Adipocyte (in vitro differentiated cells): ENCODE measurements around the gene RAB5A.
A peak's percentile ranks its signal among the peaks of the same experiment; 100 is the strongest.
"Not testable (repeated sequence)": the region's sequence is repeated elsewhere in the genome, so short reads cannot be mapped to it uniquely, and the experiment has no call there.

Source experiments
- DNase-seq: peaks from one replicate; pipeline ENCODE4 v3.0.0-alpha.2; 2015; ENCODE audit warnings: low read depth
- H3K27me3 ChIP-seq: replicated peaks from 2 replicates; pipeline ENCODE4 v1.7.0; 2013; ENCODE audit warnings: mild to moderate bottlenecking, low read length, moderate library complexity; ENCODE audit not compliant: control insufficient read depth, insufficient read depth
- H3K36me3 ChIP-seq: 2 replicates; pipeline ENCODE4 v1.7.0; 2013; ENCODE audit warnings: low read length, mild to moderate bottlenecking, moderate library complexity; ENCODE audit not compliant: control insufficient read depth, insufficient read depth, severe bottlenecking
- H3K4me1 ChIP-seq: 2 replicates; pipeline ENCODE4 v1.7.0; 2013; ENCODE audit warnings: mild to moderate bottlenecking, low read length, moderate library complexity; ENCODE audit not compliant: control insufficient read depth, insufficient read depth
- H3K4me3 ChIP-seq: 2 replicates; pipeline ENCODE4 v1.7.0; 2013; ENCODE audit warnings: mild to moderate bottlenecking, low read length, moderate library complexity
- H3K9ac ChIP-seq: 2 replicates; pipeline ENCODE4 v1.7.0; 2013; ENCODE audit warnings: mild to moderate bottlenecking, low read length, moderate library complexity
- H3K9me3 ChIP-seq: 2 replicates; pipeline ENCODE4 v1.7.0; 2013; ENCODE audit warnings: mild to moderate bottlenecking, low read length, moderate library complexity; ENCODE audit not compliant: control insufficient read depth

RAB5A gene, protein sequence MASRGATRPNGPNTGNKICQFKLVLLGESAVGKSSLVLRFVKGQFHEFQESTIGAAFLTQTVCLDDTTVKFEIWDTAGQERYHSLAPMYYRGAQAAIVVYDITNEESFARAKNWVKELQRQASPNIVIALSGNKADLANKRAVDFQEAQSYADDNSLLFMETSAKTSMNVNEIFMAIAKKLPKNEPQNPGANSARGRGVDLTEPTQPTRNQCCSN

DNA sequence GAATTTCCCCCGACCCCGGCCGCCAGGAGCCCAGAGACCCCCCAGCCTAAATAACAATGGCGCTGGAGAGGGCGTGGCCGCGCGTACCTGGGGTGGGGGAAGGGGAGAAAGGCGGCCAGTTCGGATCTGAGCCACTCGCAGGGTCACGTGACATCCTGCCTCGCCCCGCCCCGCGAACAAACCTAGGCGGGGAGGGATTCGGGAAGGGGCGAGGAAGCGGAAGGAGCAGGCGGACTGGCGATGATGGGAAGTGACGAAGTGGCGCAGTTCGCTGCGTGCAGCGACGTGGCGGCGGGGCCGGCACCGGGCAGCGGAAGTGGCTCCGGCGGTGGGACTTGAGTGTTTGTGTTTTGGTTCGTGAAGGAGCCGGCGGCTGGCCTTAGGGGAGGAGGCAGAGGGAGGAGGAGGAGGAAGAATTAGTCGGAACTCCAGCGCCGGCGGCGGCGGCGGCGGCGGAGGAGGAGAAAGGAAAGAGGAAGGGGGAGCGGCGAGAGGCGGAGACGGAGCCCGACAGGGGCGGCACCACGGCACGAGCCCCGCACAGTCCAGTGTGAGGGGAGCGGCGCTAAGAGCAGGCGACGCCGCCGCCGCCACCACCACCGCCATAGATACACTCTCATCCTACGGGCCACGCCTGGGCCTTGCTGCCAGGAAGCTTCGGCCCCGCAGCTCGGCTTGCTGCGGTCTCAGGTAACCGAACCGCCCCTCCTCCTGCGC lies at the start of gene RAB5A:
Gene RAB5A, plus strand, starts transcription at position 266 of the 717 bp plus-strand sequence. CDS start 3,802 bp downstream, outside the sequence.
- peak; percentile 99 for DNase-seq
- H3K4me1 ChIP-seq, result peaks cover 19% of the 10 kb centered on the region
- peak within 1 kb of the TSS; percentile 99 for H3K4me3 ChIP-seq
- no peaks in the 10 kb centered on the region for H3K9me3 ChIP-seq
- peak within 1 kb of the TSS; percentile 96 for H3K9ac ChIP-seq
- peaks cover 14% of the 10 kb centered on the region for H3K36me3 ChIP-seq
- H3K27me3 ChIP-seq, result no peaks in the 10 kb centered on the region

DNA sequence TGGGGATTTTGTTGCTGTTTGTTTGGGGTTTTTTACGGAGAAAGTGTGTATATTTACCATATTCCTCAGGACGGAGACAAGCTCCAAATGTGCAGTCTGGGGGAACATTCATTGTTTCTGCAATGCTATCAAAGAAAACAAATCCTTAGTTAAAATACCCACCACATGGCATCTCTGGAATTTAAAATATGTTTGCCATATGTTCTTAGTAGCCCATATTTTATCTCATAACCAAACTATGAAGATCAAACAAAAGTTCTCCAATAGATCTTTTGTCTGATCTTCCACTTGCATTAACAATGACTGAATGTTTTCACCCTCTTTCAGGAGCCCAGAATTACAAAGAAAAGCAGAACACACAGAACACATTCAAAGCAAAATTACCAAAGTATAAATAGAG lies 48.2 kb upstream of the RAB5A start:
- DNase-seq, result peak; percentile 43
- Histone ChIP-seq H3K36me3 (no peaks in the 10 kb centered on the region), H3K4me3 (no peak overlapping the region), H3K9ac (no peak overlapping the region), H3K9me3 (no peaks in the 10 kb centered on the region), H3K27me3 (no peaks in the 10 kb centered on the region), H3K4me1 (peaks cover 3% of the 10 kb centered on the region)

DNA sequence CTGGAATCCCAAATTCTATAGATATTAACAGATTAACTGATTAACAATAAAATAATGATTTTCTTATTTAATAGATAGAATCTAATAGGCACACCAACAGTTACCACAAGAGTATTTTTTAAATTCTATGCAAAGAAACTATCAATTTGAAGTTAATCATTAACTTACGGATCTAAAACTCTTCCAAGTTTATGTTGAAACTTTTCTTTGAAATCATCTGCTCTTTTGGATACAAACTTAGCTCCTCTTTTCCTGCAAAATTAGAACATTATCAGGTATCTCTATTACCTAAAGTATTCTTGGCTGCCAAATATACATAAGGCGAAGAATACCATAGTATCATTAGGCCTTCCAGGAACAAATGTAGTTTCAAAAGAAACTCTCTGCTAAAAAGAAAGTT lies 47.6 kb upstream of the RAB5A start:
- Histone ChIP-seq H3K9ac (no peak overlapping the region), H3K36me3 (no peaks in the 10 kb centered on the region), H3K4me1 (peaks cover 3% of the 10 kb centered on the region), H3K4me3 (no peak overlapping the region), H3K27me3 (no peaks in the 10 kb centered on the region), H3K9me3 (no peaks in the 10 kb centered on the region)
- no peak for DNase-seq

DNA sequence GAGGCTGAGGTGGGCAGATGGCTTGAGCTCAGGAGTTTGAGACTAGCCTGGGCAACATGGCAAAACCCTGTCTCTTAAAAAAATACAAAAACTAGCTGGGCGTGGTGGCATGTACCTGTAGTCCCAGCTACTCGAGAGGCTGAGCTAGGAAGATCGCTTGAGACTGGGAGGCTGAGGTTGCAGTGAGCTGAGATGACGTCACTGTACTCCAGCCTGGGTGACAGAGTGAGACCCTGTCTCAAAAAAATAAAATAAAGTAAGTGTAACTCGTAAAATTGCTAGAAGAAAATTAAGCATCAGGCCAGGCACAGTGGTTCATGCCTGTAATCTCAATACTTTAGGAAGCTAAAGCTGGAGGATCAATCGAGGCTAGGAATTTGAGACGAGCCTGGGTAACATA lies 47.1 kb upstream of the RAB5A start:
- not testable (repeated sequence) for H3K4me3 ChIP-seq, H3K9ac ChIP-seq, H3K36me3 ChIP-seq, DNase-seq, H3K27me3 ChIP-seq, H3K9me3 ChIP-seq, H3K4me1 ChIP-seq

DNA sequence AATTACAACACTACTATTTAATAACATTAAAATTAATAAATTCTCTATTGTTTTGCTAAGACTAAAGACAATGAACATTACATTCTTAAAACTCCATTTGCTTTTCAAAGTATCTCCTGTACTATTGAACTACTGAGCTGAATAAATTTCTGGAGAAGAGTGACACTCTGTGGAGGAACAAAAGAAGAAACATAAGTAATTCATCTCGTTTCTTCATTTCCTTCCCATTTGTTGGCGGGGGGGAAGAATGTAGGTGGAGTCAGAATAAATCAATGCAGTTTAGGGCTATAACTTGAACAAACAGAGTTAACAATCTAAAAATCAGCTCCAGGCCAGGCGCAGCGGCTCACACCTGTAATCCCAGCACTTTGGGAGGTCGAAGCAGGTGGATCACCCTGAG lies 45.6 kb upstream of the RAB5A start:
- Histone ChIP-seq H3K9ac (no peak overlapping the region), H3K36me3 (no peaks in the 10 kb centered on the region), H3K27me3 (no peaks in the 10 kb centered on the region), H3K4me1 (peaks cover 3% of the 10 kb centered on the region), H3K9me3 (no peaks in the 10 kb centered on the region), H3K4me3 (no peak overlapping the region)
- peak; percentile 27 for DNase-seq

DNA sequence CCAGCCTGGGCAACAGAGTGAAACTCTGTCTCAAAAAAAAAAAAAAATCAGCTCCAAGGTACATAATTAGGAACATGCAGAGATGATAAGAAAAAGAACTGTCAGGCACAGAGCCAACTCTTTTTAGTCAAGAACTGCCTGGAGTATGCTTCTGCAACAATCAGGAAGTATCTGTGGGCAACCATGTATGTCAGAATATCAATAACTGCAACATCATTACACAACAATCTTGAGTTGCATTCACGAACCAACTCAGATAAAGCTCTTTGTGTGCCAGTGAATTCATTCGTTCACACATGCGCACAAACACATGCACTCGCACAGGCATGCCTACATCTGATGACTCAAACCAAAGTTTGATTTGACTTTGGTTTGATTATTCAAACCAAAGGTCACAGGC lies 45.0 kb upstream of the RAB5A start:
- peaks cover 3% of the 10 kb centered on the region for H3K9me3 ChIP-seq

DNA sequence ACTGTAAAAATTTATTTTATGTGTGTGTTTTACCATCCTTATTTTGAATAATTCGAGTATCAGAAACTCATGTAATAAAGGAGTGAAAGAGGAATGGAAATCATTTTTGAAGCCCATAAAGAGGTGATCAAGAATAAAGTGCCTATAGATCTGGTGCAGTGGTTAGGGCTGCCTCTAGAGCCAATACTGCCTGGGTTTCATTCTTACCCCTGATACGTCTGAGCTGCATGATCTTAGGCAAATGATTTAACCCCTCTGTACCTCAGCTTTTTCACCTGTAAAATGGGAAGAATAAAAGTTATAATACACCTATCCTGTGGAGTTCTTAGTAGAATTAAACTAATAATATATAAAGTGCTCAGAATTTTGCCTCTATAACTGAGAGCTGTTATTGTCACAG lies 43.2 kb upstream of the RAB5A start:
- Histone ChIP-seq H3K4me1 (peaks cover 2% of the 10 kb centered on the region), H3K9me3 (peaks cover 5% of the 10 kb centered on the region), H3K36me3 (no peaks in the 10 kb centered on the region), H3K27me3 (no peaks in the 10 kb centered on the region), H3K9ac (no peak overlapping the region), H3K4me3 (no peak overlapping the region)
- no peak for DNase-seq

More for the DNA sequence above, 45.0 kb upstream of the RAB5A start:
- Histone ChIP-seq H3K9ac (no peak overlapping the region), H3K4me1 (peaks cover 3% of the 10 kb centered on the region), H3K27me3 (no peaks in the 10 kb centered on the region), H3K36me3 (no peaks in the 10 kb centered on the region), H3K4me3 (no peak overlapping the region)
- DNase-seq, result peak; percentile 19

DNA sequence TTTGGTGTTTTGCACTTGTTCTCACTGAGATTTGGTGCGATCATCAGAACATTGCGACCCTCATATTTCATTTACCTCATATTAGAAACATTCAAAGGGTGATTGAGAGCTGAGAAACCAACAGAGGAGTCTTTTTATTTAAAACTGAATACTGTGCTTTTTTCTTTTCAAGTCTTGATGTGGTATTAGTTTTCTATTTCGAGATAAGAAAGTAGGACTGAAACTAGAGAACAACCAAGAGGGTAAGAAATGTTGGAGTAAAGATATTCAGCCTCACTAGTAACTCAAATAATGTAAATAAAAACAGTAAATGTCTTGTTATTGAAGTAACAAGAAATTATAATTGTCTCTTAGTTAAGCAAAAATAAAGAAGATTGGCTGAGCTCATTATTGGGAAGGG lies 39.4 kb upstream of the RAB5A start:
- no peaks in the 10 kb centered on the region for H3K27me3 ChIP-seq
- peaks cover 11% of the 10 kb centered on the region for H3K9me3 ChIP-seq
- no peak overlapping the region for H3K4me3 ChIP-seq
- DNase-seq, result no peak
- H3K36me3 ChIP-seq, result no peaks in the 10 kb centered on the region
- H3K9ac ChIP-seq, result no peak overlapping the region
- H3K4me1 ChIP-seq, result no peaks in the 10 kb centered on the region

DNA sequence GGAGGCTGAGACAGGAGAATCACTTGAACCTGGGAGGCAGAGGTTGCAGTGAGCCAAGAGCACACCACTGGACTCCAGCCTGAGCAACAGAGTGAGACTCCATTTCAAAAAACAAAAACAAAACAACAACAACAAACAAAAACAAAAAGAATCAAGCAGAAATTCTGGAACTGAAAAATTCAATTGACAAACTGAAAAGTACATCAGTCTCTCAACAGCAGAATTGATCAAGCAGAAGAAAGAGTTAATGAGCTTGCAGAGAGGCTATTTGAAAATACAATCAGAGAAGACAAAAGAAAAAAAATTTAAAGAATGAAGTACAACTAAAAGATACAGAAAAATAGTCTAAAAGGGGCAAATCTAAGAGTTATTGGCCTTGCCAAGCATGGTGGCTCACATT lies 35.4 kb upstream of the RAB5A start:
- H3K4me3 ChIP-seq, result no peak overlapping the region
- peaks cover 16% of the 10 kb centered on the region for H3K9me3 ChIP-seq
- DNase-seq, result no peak
- no peaks in the 10 kb centered on the region for H3K4me1 ChIP-seq
- H3K36me3 ChIP-seq, result no peaks in the 10 kb centered on the region
- H3K9ac ChIP-seq, result no peak overlapping the region
- H3K27me3 ChIP-seq, result no peaks in the 10 kb centered on the region

DNA sequence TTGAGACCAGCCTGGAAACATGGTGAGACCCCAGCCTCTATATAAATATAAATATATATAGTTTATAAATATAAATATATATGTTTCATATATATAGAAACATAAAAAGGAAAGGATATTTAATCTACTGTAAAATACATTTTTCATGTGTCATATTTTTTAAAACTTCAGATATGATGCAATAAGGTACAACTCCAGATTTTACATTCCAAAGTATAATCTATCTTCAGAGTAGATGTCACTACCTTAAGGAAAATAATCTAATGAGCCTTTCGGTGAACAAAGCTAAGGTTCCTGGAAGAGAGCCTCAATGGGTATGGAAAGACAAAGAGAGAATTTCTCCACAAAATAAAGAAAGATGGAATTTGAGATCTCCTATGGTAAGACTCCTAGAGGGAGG lies 29.7 kb upstream of the RAB5A start:
- Histone ChIP-seq H3K9me3 (peaks cover 5% of the 10 kb centered on the region), H3K27me3 (no peaks in the 10 kb centered on the region), H3K9ac (no peak overlapping the region), H3K36me3 (no peaks in the 10 kb centered on the region), H3K4me3 (no peak overlapping the region), H3K4me1 (no peaks in the 10 kb centered on the region)
- no peak for DNase-seq

DNA sequence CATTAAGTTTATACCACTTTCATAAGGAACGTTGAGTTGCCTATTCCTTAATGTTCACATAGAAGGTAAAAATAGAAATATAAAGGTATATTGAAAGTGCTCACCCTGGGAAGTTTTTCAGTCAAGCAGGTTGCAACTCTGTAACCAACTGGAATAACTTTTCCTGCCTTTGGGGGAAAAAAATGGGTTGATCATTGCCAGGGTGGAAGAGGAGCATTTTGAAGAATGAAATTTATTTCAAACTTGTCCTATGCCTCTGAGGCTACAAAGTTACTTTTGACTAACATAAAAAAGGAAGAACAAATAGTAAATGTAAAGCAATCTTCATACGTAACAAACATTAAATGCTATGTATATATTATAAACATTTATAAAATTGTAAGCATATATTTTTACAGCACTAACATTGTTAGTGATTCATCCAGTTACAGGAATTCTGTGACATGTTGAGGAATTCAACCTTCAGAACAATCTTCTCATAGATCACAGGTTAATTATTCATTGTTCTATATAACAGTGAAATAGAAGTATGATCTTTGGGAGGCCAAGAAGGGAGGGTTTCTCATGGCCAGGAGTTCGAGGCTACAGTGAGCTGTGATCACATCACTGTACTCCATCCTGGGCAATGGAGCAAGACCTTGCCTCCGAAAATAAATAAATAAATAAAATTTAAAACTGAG lies 26.4 kb upstream of the RAB5A start:
- H3K36me3 ChIP-seq, result no peaks in the 10 kb centered on the region
- no peaks in the 10 kb centered on the region for H3K9me3 ChIP-seq
- H3K4me3 ChIP-seq, result no peak overlapping the region
- H3K4me1 ChIP-seq, result no peaks in the 10 kb centered on the region
- H3K27me3 ChIP-seq, result no peaks in the 10 kb centered on the region
- H3K9ac ChIP-seq, result no peak overlapping the region
- DNase-seq, result no peak
